NCI-H1417 (cell line): ENCODE measurements around the gene RNF26.

ENCODE experiments used
- DNase-seq, 3 experiments: peaks; one replicate each; lab custom pipeline; 2025; lab: John Stamatoyannopoulos, UW

RNF26 gene

GRCh38 chr11:119334174-119334930, at the start of gene RNF26:
Gene RNF26, plus strand, starts transcription at chr11:119334527. Its CDS starts 596 bp downstream, at chr11:119335123.
- peak; percentile 96 to 100 (median 98) for DNase-seq

GRCh38 chr11:119285431-119285830, 48.9 kb upstream of the RNF26 start:
- no peak for DNase-seq

- no peak for DNase-seq
Observed at GRCh38 chr11:119288219-119288618, 46.1 kb upstream of the RNF26 start.

- no peak for DNase-seq
Observed at GRCh38 chr11:119290894-119291497, 43.3 kb upstream of the RNF26 start.

GRCh38 chr11:119293461-119293860, 40.9 kb upstream of the RNF26 start:
- DNase-seq = no peak

GRCh38 chr11:119295178-119295577, 39.1 kb upstream of the RNF26 start:
- no peak for DNase-seq

- no peak for DNase-seq
Observed at GRCh38 chr11:119297938-119298337, 36.4 kb upstream of the RNF26 start.

GRCh38 chr11:119298726-119299125, 35.6 kb upstream of the RNF26 start:
- DNase-seq = no peak

GRCh38 chr11:119299416-119299815, 34.9 kb upstream of the RNF26 start:
- DNase-seq = no peak

- DNase-seq = peak in 1 of 3 experiments; percentile 16
Observed at GRCh38 chr11:119300198-119300964, 33.9 kb upstream of the RNF26 start.

- no peak for DNase-seq
Observed at GRCh38 chr11:119303227-119303718, 31.1 kb upstream of the RNF26 start.

GRCh38 chr11:119305556-119306372, 28.6 kb upstream of the RNF26 start:
- no peak for DNase-seq

- no peak for DNase-seq
Observed at GRCh38 chr11:119306373-119306890, 27.9 kb upstream of the RNF26 start.

GRCh38 chr11:119307219-119307618, 27.1 kb upstream of the RNF26 start:
- peak in 1 of 3 experiments; percentile 53 for DNase-seq

- DNase-seq = no peak
Observed at GRCh38 chr11:119307974-119308373, 26.4 kb upstream of the RNF26 start.

- no peak for DNase-seq
Observed at GRCh38 chr11:119309411-119309810, 24.9 kb upstream of the RNF26 start.

- DNase-seq = no peak
Observed at GRCh38 chr11:119309953-119310681, 24.2 kb upstream of the RNF26 start.

GRCh38 chr11:119310682-119311052, 23.7 kb upstream of the RNF26 start:
- DNase-seq = no peak

- no peak for DNase-seq
Observed at GRCh38 chr11:119314726-119315125, 19.6 kb upstream of the RNF26 start.

- DNase-seq = peak; percentile 36 to 80 (median 71)
Observed at GRCh38 chr11:119315131-119316015, 19.0 kb upstream of the RNF26 start.
